ENCODE results near the gene BTBD10.
A peak's percentile ranks its signal among the peaks of the same experiment; 100 is the strongest.

Gene BTBD10

DNA sequence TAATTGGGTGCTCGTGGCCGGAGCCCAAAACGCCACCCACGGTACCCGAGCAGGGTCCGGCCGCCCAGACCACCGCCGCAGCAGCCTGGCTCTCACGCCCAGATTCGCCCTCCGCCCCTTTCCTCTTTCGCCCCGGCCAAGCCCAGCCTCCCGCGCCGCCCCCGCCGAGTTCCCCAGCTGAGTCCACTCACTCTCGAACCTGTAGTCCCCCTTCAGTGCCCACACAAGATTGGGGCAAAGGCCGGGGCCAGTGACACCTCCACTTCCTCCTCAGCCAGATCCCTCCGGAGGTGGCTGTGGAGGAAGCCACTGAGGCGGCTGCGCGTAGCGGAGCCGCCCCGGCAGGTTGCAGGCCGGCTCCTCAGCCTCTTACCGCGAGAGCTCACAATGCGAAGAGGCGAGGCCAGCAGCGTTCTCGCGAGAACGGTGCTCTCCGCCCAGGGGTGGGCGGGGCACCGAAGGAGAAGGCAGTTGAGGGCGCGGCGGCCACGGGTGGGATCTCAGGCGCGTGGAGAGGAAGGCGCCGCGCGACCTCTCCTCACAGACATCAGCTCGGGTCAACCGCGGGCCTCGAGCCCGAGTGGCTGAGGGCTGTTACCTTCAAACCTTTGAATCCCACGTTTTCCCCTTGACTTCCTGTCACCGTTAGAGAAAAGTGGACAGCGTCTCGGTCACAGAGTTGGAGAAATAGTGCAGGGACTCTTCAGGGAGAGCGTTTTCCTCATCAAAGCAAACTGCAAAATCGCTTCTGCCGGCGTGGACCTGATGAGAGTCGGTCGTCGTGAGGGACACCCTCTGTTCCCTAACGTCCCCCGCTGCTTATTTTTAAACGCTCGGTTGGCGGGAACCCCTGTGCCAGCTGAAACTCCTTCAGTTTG is at the start of gene BTBD10:
BTBD10 (minus strand) TSS at position 322 of the 878 bp plus-strand sequence. CDS start 18,098 bp downstream, outside the sequence.
- DNase-seq = peak; percentile 88 to 95

DNA sequence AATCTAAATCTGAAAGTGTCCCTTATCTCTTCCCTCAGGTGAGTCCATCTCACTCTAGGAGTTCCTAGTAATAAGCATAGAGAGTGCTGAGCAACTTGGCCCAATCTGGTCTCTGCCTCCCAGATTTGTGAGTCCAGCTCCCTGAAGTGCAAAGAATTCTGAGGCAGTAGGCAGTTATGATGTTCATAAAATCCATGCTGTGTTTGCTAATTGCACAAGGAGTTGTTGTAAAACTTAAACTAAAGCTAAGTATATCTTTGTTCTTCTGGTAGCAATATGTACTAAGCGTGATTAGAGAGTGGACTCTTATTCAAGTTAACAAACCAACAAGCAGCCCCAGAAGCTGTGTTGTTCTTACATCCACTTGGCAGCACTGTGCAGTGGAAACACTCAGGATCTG is 40.4 kb upstream of the BTBD10 start:
- DNase-seq = no peak

DNA sequence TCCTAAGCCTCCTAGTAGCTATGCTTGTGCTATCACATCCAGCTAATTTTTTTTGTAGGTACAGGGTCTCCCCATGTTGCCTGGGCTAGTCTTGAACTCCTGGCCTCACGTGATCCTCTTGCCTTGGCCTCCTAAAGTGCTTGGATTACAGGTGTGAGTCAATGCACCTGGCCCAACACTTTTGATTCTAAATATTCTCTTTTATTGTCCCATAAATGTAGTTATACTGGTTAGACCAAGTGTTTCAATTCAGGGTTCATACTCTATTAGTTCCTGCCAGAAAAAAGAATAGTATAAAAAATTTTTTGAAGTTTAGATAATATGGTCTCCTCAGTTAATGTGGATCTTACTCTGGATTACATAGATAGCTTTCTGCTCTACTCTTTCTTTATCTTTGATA is 39.5 kb upstream of the BTBD10 start:
- DNase-seq = no peak

DNA sequence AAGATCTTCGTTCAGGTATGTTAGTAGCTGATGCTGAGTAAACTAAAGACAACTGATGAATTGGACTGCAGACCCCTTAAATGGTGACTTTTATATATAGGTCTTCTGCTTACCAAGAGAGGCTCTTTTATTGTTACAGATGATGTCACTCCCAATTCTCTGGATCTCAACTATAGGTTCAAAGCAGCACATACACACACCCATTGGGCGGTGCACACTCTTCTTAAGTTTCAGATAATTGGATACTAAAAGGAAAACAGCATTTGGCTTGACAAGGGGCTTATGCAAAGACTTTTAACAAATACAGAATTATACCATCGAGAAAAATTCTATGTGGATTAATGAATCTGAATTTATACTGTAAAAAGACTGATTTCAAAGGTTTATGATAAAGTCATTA is 32.9 kb upstream of the BTBD10 start, which contains the start of gene PTH:
PTH (minus strand) TSS at position 69 of the 400 bp plus-strand sequence. CDS start 3,142 bp downstream, outside the sequence.
- no peak for DNase-seq

DNA sequence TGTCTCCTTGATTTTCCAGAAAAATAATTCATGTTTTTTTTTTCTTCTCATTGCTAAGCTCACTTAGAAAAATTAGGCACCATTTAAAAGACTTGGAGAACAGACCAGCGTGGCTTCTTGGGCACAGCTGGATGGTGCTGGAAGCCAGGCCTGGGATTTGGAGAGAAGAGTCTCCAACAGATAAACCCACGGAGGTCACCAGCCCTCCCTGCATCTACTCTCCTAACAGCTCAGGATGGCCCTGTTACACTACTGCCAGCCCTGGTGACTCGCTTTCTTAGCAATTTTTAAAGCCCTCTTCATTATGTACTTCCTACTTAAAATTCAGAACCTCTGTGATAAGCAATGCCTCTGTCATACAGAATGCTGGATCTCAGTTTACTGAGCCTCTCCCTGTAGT is 31.0 kb upstream of the BTBD10 start:
- DNase-seq = no peak

DNA sequence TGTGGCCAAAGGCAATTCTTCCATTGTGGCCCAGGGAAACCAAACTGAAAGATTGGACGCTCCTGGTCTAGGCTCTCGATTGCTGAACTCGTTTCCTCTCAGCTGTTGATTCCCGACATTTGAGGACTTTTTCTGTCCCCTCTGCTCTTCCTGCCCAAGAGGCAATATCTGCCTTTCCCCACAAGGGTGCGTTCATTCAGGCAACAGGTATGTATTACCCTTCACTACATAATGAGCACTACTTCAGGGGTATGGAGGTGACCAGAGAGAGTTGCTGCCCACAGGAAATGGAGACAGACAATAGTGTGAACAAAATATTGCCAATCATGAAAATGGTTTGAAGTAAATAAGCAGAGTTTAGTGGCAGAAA is 24.6 kb upstream of the BTBD10 start:
- DNase-seq = no peak

DNA sequence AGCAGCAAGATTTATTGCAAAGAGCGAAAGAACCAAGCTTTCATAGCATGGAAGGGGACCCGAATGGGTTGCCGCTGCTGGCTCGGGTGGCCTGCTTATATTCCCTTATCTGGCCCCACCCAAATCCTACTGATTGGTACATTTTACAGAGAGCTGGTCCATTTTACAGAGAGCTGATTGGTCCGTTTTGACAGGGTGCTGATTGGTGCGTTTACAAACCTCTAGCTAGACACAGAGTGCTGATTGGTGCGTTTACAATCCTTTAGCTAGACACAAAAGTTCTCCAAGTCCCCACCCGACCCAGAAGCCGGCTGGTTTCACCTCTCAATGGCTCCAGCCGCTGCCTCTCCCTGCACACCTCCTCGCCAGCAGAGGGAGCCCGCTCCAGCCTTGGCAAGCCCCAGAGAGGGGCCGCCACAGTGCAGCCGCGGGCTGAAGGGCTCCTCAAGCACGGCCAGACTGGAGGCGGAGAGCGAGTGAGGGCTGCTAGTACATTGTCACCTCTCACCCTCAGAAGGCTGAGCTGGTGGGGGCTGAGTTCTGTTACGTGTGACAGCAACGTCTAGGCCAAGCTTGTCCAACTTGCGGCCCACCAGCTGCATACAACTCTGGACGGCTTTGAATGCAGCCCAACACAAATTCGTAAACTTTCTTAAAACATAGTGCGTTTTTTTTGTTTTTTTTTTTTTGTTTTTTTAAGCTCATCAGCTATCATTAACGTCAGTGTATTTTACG is 24.1 kb upstream of the BTBD10 start:
- no peak for DNase-seq

DNA sequence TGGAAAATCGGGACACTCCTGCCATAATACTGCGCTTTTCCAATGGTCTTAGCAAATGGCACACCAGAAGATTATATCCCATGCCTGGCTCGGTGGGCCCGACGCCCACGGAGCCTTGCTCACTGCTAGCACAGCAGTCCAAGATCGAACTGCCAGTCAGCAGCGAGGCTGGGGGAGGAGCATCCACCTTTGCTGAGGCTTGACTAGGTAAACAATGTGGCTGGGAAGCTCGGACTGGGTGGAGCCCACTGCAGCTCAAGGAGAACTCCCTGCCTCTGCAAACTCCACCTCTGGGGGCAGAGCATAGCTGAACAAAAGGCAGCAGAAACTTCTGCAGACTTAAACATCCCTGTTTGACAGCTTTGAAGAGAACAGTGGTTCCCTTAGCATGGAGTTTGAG is 17.2 kb upstream of the BTBD10 start:
- no peak for DNase-seq

DNA sequence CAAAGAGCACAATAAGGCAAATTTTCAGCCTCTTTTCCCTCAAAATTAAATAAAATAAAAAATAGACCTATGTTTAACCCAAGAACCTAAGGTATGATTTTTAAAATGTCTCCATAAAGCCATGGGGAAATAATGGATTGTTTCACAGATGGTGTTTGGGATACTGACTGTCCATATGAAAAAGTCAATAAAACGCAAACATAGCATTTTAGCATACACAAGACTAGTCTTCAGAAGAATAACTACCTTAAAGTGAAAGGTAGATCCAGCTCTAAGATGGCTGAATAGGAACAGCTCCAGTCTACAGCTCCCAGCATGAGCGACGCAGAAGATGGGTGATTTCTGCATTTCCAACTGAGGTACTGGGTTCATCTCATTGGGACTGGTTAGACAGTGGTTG is 16.7 kb upstream of the BTBD10 start:
- no peak for DNase-seq

DNA sequence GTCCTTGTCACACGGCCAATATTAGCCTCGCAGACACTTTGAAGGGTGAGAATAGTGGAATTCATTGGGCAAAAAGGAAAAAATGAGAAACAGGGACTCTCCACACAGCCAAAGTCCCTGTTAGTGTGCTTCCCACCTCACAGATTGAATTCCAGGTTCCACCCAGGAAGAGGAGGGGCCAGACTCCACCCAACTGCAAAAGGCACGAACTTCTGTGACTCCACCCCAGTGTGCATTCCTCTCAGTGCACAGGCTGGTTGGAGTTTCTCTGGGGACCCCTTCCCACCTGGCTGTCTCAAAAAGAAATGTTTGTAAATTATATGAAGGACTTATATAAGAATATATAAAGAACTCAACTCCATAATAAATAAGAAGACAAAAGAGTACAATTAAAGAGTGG is 12.1 kb upstream of the BTBD10 start:
- no peak for DNase-seq

DNA sequence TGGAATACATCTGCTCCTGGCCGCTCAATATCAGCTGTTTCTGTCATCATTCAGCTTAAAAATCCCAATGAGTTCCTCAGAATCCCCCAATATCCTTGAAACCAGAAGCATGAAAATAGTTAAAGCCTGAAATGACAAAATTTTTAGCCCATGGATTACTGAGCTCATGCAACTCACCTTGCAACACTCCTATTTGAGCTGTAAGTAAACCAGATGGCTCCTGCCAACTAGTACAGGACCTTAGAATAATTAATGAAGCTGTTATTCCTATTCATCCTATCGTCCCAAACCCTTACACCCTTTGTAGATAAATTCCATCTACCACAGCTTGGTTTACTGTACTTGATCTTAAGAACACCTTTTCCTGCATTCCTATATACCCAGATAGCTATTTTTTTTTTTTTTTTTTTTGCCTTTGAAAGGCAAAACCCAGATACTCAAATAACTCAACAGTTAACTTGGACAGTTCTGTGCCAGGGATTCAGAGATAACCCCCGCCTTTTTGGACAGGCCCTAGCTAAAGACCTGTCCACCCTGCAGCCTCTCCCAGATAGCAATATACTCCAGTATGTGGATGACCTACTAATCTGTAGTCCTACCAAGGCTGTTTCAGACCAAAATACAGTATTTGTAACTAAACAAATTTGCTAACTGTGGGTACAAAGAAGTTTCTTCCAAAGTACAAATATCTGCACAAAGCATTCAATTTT is 10.1 kb upstream of the BTBD10 start:
- no peak for DNase-seq

DNA sequence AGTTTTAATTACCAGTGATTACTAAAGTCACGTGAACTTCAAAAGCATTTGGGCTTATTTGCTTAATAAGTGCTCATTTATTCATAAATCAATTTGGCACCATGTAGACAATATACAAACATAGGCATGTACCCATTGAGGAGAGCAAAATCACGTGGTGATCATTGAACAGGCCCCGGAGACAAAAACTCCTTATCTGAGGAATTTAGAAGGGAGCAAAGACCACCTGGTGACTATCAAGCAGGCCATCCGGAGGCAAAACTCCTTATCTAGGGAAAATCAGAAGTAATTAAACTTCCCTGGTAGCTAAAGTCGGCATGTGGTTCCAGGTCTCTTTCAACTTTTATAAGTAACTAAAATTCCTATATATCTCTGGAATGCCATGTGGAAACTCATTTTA is 5.7 kb upstream of the BTBD10 start:
- no peak for DNase-seq

DNA sequence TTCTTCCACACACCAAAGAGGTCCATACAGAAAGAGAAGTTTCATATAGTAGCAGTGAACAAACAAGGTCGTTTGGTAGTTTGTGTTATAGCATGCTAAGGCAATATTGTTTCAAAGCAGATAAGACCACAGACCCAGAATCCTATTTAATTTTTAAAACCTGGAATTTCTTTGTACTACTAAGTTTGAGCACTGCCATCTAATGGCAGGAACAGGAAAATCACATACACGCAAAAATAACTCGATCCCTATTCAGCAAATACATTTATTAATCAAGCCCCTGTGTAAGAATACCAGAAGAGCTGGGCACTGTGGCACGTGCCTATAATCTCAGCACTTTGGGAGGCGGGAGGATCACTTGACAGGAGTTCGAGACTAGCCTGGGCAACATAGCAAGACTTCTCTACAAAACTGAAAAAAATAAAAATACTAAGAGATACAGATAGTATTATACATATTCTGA is 2.9 kb upstream of the BTBD10 start:
- DNase-seq = peak in 1 of 2 experiments; percentile 29

DNA sequence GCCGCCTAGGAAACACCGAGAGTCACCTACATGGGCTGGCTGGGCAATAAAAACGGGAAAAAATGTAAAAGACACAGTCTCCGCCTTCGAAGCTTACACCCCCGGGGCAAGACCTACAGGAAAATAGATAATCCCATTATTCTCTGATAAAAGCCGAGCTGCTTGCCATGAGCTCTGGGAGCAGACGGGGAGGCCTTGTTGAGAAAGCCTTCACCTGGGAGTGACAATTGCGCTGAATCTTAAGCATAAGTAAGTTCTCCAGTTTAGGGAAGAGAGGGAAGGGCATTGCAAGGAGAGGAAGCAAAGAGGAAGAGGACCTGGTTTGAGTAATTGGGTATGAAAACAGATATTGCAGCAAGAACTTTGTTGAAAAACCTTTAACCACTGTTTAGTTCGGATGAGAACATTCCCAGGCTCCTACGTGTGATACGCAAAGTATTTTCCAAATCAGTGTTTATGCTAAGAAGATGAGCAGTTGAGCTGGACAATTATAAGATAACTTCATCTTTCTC is 813 bp upstream of the BTBD10 start:
- no peak for DNase-seq

DNA sequence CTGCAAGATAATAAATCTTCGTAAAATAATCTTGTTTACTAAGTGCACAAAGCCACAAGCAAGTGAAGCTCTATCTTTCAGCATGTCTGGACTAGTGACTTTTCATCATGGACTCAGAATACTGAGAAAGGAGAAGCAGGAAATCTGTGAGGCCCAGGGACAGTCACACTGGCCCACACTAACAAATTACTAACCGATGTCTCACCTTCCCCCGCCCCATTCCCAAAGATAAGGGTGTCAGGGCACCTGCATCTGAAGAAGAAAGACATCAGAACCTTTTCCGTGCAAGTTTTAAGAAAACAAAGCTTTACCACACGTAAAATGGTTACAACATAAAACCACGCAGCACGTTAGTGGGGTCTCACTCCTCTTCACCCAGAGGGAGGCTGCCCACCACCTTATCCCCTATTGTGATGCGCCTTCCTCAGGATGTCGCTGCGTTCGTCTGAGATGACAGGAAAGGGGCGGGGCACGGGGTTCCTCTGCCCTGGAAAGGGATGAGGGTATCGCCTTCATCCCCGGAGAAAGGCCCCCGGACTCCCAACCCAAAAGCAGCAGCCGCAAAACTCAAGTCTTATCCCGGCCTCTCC is 616 bp downstream of the BTBD10 start:
- DNase-seq = peak; percentile 60 to 62

DNA sequence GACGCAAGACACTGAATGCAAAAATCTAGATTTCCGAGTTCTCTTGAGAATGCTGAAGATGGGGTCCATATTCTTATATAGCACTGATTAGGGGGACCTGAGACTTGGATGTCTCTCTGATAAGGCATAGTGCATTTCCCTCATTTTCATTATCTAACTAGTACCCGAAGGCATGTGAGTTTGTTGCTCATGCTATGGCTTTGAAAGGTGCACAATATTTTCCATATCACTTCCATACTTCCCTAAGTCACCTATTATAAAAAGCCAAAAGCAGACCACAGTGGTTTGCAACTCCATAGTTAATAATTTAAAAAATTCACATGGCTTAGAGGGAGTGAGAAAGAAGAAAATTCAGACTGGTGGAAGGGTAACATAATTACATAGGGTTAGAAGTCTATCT is 1.7 kb downstream of the BTBD10 start:
- DNase-seq = no peak

DNA sequence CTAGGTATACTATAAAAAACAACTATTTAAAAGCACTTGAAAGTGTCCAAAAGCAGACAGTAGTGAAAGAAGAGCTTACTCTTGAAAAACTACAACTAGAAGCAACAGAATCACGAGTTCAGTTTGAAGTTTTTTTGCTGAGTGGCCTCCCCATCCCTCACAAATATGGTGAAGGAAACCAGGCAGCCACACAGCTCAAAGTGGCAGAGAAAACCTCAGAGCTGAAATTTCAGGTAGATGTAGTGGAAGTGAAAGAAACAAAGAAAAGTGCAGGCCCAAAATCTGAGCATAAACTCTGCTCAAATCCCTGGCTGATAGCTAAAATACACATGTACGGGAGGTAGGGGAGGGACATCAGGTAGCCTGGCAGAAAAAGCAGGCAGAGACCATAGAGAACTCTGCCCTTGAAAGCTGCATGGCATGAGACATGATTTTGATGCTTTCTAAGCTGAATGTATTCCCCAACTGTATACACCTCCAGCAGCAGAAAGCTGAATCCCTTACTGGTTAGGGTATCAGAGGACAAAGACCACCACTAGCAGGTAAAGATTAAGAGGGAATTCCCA is 12.1 kb downstream of the BTBD10 start:
- no peak for DNase-seq

DNA sequence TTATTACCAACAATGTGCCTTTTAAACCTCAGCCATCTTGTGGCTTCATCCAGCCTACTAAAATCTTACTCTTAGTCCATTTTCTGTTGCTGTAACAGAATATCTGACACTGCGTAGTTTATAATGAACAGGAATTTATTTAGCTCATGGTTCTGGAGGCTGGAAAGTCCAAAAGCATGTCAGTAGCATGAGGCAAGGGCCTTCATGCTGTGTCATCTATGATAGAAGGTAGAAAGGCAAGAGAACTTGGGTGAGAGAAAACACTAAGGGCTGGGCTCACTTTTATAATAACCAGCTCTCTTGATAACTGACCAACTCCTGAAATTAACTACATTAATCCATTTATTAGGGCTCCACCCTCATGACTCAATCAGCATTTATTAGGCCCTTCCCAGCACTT is 13.5 kb downstream of the BTBD10 start:
- no peak for DNase-seq

DNA sequence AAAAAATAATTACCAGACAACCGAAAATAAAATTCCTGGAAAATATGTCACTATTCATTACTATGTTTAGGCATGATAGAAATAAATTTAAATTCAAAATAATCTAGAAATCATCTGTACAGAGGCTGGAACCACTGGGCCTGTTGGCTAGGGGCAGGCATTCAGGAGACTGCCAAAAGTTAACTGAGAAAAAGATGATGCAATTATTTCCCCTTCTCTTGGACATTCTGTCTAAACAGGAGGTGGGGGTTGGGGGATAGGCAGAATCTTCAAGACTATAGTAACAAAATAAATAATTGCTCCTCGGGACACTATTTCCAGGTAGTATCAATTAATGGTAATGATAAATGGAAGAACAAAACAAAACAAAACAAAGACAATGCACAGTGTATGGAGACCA is 14.1 kb downstream of the BTBD10 start:
- DNase-seq = no peak

DNA sequence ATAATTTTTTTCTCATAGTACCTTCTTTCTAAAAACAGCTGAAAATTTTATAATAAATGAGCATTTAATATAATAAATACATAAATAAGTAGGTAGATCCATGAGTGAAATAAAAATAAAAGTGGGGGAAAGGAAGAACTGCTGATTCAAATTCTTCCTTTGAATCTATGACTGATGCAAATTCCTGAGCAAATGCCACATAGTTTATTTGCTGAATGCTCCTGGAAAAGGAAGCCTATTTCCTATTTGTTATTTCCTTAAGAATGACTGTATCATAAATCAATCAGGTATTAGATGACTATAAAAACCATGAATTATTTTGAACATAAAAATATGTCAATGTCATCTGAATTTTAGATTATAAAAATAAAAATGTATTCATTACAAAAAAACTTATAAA is 16.6 kb downstream of the BTBD10 start:
- DNase-seq = no peak

DNA sequence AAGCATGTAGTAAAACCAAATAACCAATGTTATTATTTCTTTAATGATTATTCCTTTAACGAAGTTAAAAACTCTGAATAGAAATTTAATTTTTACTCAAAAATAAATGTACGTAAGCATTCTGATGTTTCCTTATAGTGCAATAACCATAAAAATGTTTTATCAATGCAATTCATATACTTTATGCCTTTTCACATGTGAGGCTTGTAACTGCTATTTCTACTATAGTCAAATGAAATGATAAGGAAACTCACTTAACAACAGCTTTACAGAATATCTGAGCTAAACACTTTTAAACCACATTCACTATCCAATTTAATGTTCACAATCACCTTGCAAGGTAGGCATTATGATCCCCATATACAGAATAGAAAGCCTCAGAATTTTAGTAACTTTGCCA is 17.4 kb downstream of the BTBD10 start:
- DNase-seq = no peak

DNA sequence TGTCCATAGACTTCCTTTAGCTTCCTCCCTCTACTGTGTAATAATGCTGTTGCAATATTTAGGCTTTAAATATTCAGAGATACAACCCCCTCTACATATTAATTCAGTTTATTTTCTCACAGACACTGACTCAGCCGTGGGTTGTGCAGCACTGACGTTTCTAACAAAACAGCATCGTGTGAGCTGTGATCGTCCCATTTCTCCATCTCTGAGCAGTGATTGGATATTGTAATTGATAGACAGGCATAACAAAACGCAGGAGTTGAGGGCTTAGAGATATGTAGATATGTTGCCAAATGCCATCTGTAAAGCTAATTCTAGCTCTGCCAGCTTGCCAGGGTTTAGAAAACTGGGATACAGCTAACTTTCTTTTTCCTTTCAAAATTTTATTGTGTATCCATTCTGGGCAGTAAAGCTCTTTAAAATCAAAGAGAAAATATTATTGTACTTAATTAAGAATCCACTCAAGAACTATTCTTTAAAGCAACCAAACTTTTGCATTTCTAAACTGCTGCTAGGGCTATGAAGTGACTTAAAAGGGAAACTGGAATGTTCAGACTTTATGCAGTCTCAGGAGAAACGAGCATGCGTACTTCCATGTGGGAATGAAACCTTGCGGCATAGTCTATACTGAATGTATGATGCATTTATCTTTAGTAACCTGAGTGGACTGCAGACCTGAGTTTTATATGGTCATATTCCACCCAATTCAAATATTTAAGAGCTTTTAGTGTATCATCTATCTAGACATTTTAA is 22.7 kb downstream of the BTBD10 start:
- no peak for DNase-seq
